Measurements from ENCODE around the gene GABRD. TPM values are rescaled to one million over a fixed set of nuclear protein-coding genes. Genes with fewer than 3 reads are reported as not detected.

Gene GABRD
- polyA plus RNA-seq, 1 experiment, result not detected

DNA sequence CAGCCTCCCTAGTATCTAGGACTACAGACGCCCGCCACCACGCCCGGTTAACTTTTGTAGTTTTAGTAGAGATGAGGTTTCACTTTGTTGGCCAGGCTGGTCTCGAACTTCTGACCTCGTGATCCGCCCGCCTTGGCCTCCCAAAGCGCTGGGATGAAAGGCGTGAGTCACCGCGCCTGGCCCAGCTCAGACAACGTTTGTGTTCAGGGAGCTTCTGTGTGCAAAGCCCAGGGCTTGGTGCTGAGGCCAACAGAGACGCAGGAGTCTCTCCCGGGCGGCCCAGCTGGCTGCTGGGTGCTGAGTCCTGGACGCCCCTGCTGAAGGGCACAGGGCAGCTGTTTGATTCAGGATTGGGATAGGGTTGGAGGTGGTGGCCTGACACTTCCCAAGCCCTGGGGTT lies 34.1 kb downstream of the GABRD start:
- TF ChIP-seq, protein P1, sequence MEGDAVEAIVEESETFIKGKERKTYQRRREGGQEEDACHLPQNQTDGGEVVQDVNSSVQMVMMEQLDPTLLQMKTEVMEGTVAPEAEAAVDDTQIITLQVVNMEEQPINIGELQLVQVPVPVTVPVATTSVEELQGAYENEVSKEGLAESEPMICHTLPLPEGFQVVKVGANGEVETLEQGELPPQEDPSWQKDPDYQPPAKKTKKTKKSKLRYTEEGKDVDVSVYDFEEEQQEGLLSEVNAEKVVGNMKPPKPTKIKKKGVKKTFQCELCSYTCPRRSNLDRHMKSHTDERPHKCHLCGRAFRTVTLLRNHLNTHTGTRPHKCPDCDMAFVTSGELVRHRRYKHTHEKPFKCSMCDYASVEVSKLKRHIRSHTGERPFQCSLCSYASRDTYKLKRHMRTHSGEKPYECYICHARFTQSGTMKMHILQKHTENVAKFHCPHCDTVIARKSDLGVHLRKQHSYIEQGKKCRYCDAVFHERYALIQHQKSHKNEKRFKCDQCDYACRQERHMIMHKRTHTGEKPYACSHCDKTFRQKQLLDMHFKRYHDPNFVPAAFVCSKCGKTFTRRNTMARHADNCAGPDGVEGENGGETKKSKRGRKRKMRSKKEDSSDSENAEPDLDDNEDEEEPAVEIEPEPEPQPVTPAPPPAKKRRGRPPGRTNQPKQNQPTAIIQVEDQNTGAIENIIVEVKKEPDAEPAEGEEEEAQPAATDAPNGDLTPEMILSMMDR (IDR thresholded peaks at IDR 0.05; ENCODE audit: insufficient read depth, low read depth, low read length), result no peak
- ChIA-PET CTCF (interaction anchor here (1.7 kb wide), 1 partner anchor 9 kb away, joined by 13 read pairs; no protein-coding TSS in a partner anchor), POLR2A (no interaction called here)
- no peak for DNase-seq (ENCODE audit: low read depth)
- Histone ChIP-seq H3K36me3 (ENCODE audit: control insufficient read depth, insufficient read depth, low read length) (no peaks in the 10 kb centered on the region), H3K4me3 (ENCODE audit: low read depth, low read length) (no peak overlapping the region), H3K27me3 (ENCODE audit: control insufficient read depth, insufficient read depth, low read length) (peaks cover 25% of the 10 kb centered on the region)

DNA sequence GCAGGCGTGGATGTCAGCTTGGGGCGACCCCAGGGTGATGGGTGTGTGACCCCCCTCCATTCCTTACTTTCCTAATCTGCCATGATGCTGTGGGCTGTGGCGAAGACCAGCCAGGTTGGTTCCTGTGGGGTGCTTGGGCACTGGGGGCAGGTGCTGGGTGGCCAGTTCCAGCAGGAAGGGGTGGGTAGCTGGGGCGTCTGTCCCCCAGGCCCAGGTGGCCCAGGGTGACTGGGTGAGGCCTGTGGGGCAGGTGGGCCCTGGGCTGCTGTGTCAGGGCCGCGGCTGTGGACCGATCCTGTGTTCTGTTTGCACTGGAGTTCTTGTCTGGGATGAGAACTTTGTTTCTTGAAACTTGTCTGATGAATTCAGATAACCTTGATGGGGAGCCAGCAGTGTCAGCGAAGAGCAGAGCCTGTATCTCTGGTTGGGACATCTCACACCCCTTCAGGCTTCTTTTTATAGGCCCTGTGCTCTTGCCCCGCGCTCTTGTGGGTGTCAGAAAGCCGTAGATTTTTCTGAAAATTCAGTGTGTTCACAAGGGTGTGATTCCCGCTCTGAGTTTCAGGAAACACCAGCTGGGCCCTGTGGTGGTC lies 34.7 kb downstream of the GABRD start:
- POLR2A ChIA-PET, result no interaction called here
- no peaks in the 10 kb centered on the region for H3K36me3 ChIP-seq (ENCODE audit: control insufficient read depth, insufficient read depth, low read length)
- TF ChIP-seq, protein P1 (IDR thresholded peaks at IDR 0.05; ENCODE audit: insufficient read depth, low read depth, low read length), result no peak
- no peak for DNase-seq (ENCODE audit: low read depth)
- H3K27me3 ChIP-seq (ENCODE audit: control insufficient read depth, insufficient read depth, low read length), result peaks cover 20% of the 10 kb centered on the region
- H3K4me3 ChIP-seq (ENCODE audit: low read depth, low read length), result no peak overlapping the region
- CTCF ChIA-PET, result interaction anchor here (1.7 kb wide), 1 partner anchor 9 kb away, joined by 13 read pairs; no protein-coding TSS in a partner anchor

DNA sequence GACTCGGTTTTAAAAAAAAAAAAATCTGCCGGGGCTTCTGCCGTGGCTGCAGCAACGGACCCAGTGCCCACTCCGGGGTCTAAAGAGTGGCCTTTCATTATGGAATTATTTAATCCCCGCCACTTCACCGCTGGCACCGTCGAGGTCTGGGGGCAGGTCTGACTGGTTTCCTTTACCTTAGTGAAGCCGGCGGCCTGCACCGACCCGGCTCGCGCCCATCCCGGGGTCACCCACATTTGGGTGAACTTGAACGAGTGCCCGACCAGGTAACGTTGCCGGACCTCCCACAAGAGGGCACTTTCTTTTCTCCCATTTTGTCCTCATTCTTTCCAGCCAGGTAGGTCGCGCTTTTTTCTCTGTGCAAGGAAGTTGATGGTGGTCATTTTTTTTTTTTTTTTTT lies 35.4 kb downstream of the GABRD start:
- no peak for DNase-seq (ENCODE audit: low read depth)
- TF ChIP-seq, protein P1 (IDR thresholded peaks at IDR 0.05; ENCODE audit: insufficient read depth, low read depth, low read length), result no peak
- CTCF ChIA-PET, result interaction anchor here (1.7 kb wide), 1 partner anchor 10 kb away, joined by 13 read pairs; no protein-coding TSS in a partner anchor
- peaks cover 13% of the 10 kb centered on the region for H3K27me3 ChIP-seq (ENCODE audit: control insufficient read depth, insufficient read depth, low read length)
- POLR2A ChIA-PET, result no interaction called here
- no peaks in the 10 kb centered on the region for H3K36me3 ChIP-seq (ENCODE audit: control insufficient read depth, insufficient read depth, low read length)
- H3K4me3 ChIP-seq (ENCODE audit: low read depth, low read length), result no peak overlapping the region

DNA sequence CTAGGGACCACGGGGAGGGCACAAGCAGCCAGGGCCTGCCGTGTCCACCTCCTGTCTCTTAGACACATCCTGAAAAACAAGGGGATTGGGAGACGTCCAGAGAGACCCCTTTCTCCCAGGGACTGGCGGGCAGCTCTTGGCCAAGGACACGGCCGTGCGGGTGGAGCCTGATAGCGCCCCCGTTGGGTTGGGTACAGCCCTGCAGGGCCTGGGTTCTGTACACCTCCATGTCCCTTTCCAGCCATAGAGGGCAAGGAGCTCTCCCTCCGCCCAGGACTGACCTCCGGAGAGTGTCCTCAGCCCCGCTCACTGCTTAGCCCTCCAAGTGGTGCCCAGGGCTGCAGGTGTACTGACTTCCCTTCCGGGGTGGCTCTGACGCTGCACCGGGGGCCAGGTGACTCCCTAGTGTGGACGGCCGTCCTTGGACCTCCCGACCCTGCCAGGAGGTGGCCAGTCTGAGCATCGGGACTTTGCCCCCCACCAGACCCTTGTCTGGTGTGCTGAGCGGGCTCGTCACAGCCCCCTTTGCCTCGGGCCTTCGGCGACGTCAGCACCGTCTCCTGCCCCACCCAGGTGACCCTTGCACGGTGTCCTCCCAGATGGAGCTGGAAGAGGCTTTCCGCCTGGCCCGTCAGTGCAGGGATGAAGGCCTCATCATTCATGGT lies 36.9 kb downstream of the GABRD start:
- TF ChIP-seq, protein P1 (IDR thresholded peaks at IDR 0.05; ENCODE audit: insufficient read depth, low read depth, low read length), result no peak
- DNase-seq (ENCODE audit: low read depth), result no peak
- peaks cover 8% of the 10 kb centered on the region for H3K27me3 ChIP-seq (ENCODE audit: control insufficient read depth, insufficient read depth, low read length)
- H3K36me3 ChIP-seq (ENCODE audit: control insufficient read depth, insufficient read depth, low read length), result no peaks in the 10 kb centered on the region
- ChIA-PET CTCF (interaction anchor here (1.2 to 2.7 kb wide), 2 partner anchors 9 to 11 kb away, joined by 3 to 14 read pairs; no protein-coding TSS in a partner anchor), POLR2A (no interaction called here)
- H3K4me3 ChIP-seq (ENCODE audit: low read depth, low read length), result no peak overlapping the region

DNA sequence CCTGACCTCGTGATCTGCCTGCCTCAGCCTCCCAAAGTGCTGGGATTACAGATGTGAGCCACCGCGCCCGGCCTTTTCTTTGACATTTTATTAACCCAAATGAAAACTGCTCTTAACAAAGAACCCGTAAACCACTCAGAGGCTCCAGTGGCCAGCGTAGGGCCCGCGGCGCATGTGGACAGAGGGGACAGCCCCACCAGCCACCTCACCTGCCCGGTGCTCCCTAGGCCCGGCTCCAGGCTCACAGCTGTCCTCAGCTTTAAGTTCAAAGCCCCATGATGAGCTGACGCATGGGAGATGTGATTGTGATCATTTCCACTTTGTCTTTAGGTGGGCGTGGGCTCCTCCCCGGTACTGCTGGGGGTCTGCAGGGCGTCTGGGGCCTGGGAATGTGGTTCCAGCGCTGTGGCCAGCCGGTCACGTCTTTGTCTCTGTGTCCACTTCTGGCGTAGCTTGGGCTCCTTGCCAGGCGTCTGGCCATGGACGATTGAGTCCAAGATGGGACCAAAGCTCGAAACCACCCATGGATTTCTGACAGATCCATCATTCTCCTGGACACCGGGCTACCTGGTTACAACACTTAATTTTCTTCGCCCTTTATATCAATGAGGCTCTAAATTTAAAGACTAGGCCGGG lies 37.9 kb downstream of the GABRD start:
- peaks cover under 1% of the 10 kb centered on the region; the same call in 1 of the 2 replicates for H3K27me3 ChIP-seq (ENCODE audit: control insufficient read depth, insufficient read depth, low read length)
- ChIA-PET CTCF (interaction anchor here (0.6 to 2.7 kb wide), 3 partner anchors 10 to 76 kb away, joined by 3 to 14 read pairs (median 4); no protein-coding TSS in a partner anchor), POLR2A (no interaction called here)
- TF ChIP-seq, protein P1 (IDR thresholded peaks at IDR 0.05; ENCODE audit: insufficient read depth, low read depth, low read length), result no peak
- no peaks in the 10 kb centered on the region for H3K36me3 ChIP-seq (ENCODE audit: control insufficient read depth, insufficient read depth, low read length)
- no peak overlapping the region for H3K4me3 ChIP-seq (ENCODE audit: low read depth, low read length)
- DNase-seq (ENCODE audit: low read depth), result no peak

Measured in BJ (cell line).